ENCODE measurements around the gene STX18. TPM values are rescaled to one million over a fixed set of nuclear protein-coding genes. Genes with fewer than 3 reads are reported as not detected.
A peak's percentile ranks its signal among the peaks of the same experiment; 100 is the strongest.
"Not testable (repeated sequence)": the region's sequence is repeated elsewhere in the genome, so short reads cannot be mapped to it uniquely, and the experiment has no call there.

STX18 gene
- total RNA-seq, 2 experiments from 2014 or later: 19.5 to 20.0 TPM

DNA sequence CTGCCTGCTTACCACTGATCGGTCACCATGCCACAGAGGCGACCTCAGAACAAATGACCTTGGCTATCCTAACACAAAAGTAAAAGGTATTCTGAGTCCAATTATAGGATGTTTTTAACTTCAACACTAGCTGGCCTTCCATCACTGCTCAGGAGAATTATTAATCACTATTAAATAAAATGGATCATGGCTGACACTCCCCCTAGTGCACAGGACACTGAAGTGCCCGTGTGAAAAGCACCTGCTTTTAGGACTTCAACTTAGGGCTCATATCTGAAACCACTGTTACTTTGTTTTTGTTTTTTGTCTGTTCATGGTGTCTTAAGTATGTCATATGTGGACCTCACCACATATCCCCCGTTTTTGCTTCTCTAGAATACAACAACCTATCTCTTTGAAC is 33.9 kb downstream of the STX18 start:
- no peaks in the 10 kb centered on the region for H3K9me3 Mint-ChIP-seq
- DNase-seq (peak; percentile 4), ATAC-seq (no peak)
- H3K4me3 Mint-ChIP-seq: no peak overlapping the region
- H3K4me1 Mint-ChIP-seq (ENCODE audit: low read depth): peaks cover 3% of the 10 kb centered on the region
- ChIA-PET CTCF (interaction anchor here (1.0 to 1.4 kb wide), 4 partner anchors 11 to 38 kb away, joined by 3 to 9 read pairs (median 4); no protein-coding TSS in a partner anchor), POLR2A (no interaction called here)
- peaks cover 6% of the 10 kb centered on the region for H3K36me3 Mint-ChIP-seq (ENCODE audit: low read depth)
- no peak overlapping the region for H3K27ac Mint-ChIP-seq
- intact Hi-C loops (cut with micrococcal nuclease): no loop called here
- TF ChIP-seq, protein P1, sequence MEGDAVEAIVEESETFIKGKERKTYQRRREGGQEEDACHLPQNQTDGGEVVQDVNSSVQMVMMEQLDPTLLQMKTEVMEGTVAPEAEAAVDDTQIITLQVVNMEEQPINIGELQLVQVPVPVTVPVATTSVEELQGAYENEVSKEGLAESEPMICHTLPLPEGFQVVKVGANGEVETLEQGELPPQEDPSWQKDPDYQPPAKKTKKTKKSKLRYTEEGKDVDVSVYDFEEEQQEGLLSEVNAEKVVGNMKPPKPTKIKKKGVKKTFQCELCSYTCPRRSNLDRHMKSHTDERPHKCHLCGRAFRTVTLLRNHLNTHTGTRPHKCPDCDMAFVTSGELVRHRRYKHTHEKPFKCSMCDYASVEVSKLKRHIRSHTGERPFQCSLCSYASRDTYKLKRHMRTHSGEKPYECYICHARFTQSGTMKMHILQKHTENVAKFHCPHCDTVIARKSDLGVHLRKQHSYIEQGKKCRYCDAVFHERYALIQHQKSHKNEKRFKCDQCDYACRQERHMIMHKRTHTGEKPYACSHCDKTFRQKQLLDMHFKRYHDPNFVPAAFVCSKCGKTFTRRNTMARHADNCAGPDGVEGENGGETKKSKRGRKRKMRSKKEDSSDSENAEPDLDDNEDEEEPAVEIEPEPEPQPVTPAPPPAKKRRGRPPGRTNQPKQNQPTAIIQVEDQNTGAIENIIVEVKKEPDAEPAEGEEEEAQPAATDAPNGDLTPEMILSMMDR (IDR thresholded peaks at IDR 0.05): peak; percentile 22
- no peaks in the 10 kb centered on the region for H3K27me3 Mint-ChIP-seq

GRCh38 chr4:4507403-4507802 is 34.4 kb downstream of the STX18 start:
- no peaks in the 10 kb centered on the region for H3K9me3 Mint-ChIP-seq
- H3K36me3 Mint-ChIP-seq (ENCODE audit: low read depth): peaks cover 6% of the 10 kb centered on the region
- no peak overlapping the region for H3K27ac Mint-ChIP-seq
- ChIA-PET POLR2A (no interaction called here), CTCF (interaction anchor here (1.0 to 1.4 kb wide), 3 partner anchors 10 to 13 kb away, joined by 3 to 9 read pairs (median 6); no protein-coding TSS in a partner anchor)
- H3K4me1 Mint-ChIP-seq (ENCODE audit: low read depth): peaks cover 8% of the 10 kb centered on the region
- TF ChIP-seq, protein P1 (IDR thresholded peaks at IDR 0.05): no peak
- intact Hi-C loops (cut with micrococcal nuclease): no loop called here
- no peak for ATAC-seq
- no peak overlapping the region for H3K4me3 Mint-ChIP-seq
- no peak for DNase-seq
- H3K27me3 Mint-ChIP-seq: no peaks in the 10 kb centered on the region

DNA sequence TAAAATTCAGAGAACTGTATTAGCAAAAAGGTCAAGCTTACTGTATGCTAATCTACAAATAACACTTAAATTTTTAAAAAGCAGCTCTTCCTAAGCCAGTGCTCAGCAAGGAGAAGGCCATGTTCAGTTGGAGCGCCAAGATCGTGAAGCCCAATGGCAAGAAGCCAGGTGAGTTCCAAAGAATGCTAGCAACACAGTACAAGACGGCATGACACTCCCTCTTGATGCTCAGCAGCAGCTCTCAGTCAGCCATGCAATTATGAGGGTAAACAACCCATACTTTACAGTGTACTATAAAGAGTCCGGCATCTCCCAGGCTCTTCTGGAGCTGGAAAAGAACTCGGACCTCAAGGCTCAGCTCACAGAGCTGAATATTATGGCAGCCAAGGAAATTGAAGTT is 34.9 kb downstream of the STX18 start:
- ChIA-PET POLR2A (no interaction called here), CTCF (interaction anchor here (1.0 to 1.4 kb wide), 3 partner anchors 10 to 14 kb away, joined by 3 to 9 read pairs (median 6); no protein-coding TSS in a partner anchor)
- peaks cover 12% of the 10 kb centered on the region for H3K4me1 Mint-ChIP-seq (ENCODE audit: low read depth)
- intact Hi-C loops (cut with micrococcal nuclease): no loop called here
- no peak overlapping the region for H3K27ac Mint-ChIP-seq
- no peak overlapping the region for H3K4me3 Mint-ChIP-seq
- DNase-seq (no peak), ATAC-seq (no peak)
- H3K9me3 Mint-ChIP-seq: no peaks in the 10 kb centered on the region
- H3K36me3 Mint-ChIP-seq (ENCODE audit: low read depth): peaks cover 6% of the 10 kb centered on the region
- TF ChIP-seq, protein P1 (IDR thresholded peaks at IDR 0.05): no peak
- H3K27me3 Mint-ChIP-seq: no peaks in the 10 kb centered on the region

DNA sequence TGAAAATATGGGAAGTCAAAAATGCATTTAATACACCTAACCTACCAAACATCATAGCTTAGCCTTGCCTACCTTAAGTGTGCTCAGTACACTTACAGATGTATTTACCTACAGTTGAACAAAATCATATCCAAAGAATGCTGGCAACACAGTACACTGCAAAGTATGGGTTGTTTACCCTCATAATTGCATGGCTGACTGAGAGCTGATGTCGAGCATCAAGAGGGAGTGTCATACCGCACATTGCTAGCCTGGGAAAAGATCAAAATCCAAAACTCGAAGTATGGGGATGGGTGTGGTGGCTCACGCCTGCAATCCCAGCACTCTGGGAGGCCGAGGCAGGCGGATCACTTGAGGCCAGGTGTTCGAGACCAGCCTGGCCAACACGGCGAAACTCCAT is 36.6 kb downstream of the STX18 start:
- H3K36me3 Mint-ChIP-seq (ENCODE audit: low read depth); ATAC-seq; H3K4me3 Mint-ChIP-seq; DNase-seq; intact Hi-C loops (cut with micrococcal nuclease); H3K27me3 Mint-ChIP-seq; H3K9me3 Mint-ChIP-seq; POLR2A ChIA-PET; H3K27ac Mint-ChIP-seq: not testable (repeated sequence)
- CTCF ChIA-PET: interaction anchor here (0.9 to 1.9 kb wide), 2 partner anchors 15 to 17 kb away, joined by 3 to 7 read pairs; no protein-coding TSS in a partner anchor
- H3K4me1 Mint-ChIP-seq (ENCODE audit: low read depth): peaks cover 18% of the 10 kb centered on the region

DNA sequence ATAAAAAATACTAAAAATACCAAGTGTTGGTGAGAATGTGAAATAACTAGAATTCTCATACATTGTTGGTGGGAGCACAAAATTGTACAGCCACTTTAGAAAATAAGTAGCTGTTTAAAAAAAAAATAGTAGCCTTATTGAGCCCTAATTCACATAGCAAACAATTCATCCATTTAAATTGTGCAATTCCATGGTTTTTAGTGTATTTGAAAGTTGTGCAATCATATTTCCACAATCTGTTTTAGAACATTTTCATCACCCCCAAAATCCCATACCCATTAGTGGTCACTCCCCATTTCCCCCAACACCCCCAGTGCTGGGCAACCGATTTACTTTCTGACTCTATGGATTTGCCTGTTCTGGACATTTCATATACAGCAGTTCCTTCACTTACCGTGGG is 37.1 kb downstream of the STX18 start:
- no peak overlapping the region for H3K27ac Mint-ChIP-seq
- no peak overlapping the region for H3K4me3 Mint-ChIP-seq
- ChIA-PET POLR2A (no interaction called here), CTCF (interaction anchor here (0.9 to 1.9 kb wide), 2 partner anchors 15 to 16 kb away, joined by 3 to 7 read pairs; no protein-coding TSS in a partner anchor)
- ATAC-seq: no peak
- intact Hi-C loops (cut with micrococcal nuclease): no loop called here
- H3K4me1 Mint-ChIP-seq (ENCODE audit: low read depth): peaks cover 18% of the 10 kb centered on the region
- H3K36me3 Mint-ChIP-seq (ENCODE audit: low read depth): peaks cover 3% of the 10 kb centered on the region
- no peaks in the 10 kb centered on the region for H3K27me3 Mint-ChIP-seq
- TF ChIP-seq, protein P1 (IDR thresholded peaks at IDR 0.05): no peak
- no peak for DNase-seq
- no peaks in the 10 kb centered on the region for H3K9me3 Mint-ChIP-seq

Measured in activated CD8-positive, alpha-beta T cell treated with anti-CD3 and anti-CD28 coated beads for 36 hours (primary cell).